GM21447 (cell line): ENCODE measurements around the gene KCNQ1.
A peak's percentile ranks its signal among the peaks of the same experiment; 100 is the strongest.

Experiments used
- ATAC-seq: cut with Tn5 transposase; IDR thresholded peaks from one replicate; pipeline ENCODE4 v1.9.1; 2021; ENCODE audit not compliant: unreplicated experiment

KCNQ1 gene

DNA sequence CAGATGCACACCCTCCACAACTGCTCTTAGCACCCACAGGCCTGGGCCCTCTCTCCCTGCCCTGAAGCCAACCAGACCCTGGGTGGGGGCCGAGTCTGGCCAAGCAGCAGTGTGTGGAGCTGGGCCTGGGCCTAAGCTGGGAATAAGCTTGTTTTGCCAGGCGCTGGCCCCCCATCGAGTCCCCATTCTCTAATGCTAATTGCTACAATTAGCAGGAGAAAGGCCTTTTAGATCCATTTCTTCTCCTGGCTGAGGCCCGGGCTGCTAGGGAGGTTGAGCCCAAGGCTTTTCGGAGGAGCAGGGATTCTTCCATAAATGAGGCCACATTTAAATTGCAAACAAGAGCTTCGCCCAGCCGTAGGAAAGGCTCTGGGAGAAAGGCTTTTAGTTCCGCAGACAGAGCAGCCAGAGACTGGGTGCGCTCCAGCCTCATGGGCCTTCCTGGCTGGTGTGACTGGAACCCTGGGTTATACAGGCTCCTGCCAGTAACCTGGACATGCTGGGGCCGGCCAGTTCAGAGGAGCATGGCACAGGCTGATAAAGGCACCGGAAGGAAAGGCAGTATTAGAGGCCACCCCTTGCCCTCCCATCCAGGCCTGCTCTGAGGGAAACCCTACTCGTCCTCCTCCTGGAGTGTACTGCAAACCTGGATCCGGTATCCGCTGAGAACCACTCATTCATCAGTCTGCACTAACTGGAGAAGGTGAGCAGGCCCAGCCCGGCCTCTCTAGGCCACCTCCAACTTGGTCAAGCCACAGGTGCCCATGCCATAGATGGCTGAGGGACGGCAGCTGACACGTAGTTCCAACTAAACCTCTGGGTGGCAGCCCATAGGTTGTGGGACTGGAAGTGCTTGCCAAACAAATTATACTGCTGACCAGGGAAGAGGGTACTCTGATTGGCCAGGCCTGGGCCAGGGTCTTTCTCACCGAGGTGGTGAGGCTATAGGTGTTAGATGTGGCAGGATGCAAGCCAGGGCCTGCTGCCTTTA, 248.8 kb downstream of the KCNQ1 start:
- no peak for ATAC-seq

DNA sequence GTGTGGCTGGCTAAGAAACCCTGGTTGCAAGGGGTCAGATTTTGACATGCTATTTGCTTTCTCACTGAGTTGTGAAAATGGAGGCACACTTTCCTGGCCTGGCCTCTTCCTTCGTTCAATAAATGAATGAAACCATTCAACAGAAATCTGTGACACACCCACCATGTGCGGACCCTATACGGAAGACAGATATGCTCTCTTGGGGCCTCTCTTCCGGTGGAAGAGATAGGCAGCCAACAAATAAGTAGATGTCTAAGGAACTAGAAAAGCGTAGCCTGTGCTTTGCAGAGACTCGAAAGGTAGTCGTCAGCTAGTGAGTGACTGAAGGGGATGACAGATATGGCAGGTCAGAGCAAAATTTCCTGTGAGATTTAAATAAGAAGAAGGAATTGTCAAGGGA, 249.7 kb downstream of the KCNQ1 start:
- ATAC-seq = no peak

DNA sequence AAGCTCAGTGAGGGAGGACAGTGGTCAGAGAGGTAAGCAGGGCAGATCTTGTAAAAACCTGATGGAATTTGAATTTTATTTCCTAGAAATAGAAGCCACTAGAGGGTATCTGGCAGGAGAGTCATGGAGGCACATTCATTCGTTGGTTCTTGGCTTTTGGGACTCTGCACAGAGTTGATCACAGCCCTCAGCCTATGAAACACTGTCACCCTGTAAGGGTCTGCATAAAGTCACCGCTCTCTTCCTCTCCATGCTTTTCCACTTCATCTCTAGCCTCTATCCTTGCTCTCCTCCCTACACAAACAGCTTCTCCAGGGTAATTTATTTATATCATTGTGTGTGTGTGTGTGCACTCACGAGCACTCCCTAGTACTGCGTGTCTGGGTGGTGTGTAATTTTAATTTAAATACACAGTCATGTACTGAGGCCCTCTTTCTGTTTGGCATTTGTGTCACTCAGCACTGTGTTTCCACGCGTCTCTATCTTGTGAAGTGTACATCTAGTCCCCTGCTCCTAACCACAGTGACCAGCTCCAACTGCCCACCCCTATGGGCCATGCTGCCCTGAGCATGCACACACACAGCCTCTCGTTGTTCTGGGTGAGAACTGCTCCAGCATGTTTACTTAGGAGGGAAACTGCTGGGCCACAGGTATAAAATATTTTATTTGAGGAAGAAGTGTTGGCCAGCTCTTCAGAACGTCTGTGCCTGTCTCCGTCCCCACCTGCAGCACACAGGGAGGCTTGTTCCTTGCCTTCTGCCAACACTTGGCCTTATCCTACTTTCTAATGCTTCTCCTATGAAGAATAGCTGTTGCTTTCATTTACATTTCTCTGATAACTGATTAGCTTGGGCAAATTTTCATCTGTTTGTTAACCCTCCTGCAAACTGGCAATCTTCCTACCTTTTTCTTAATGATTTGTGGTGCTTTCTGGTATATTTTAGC, 250.5 kb downstream of the KCNQ1 start:
- no peak for ATAC-seq

DNA sequence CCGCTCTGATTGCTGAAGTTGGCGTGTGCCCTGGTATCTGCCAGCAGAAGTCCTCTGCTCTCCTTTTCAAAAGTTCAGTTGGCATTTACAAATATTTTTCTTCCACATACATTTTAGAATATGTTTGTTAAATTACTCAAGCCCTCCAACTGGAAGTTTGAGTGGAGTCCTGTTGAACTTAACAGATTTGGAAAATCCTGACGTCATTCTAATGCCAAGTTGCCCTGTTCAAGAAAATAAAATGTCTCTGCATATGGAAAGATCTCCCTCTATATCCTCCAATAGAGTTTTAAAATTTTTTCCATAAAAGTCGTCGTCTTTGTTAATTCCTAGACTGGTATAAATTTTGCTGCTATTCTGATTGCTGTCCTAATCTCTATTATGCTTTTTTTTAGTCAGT, 251.6 kb downstream of the KCNQ1 start:
- no peak for ATAC-seq

DNA sequence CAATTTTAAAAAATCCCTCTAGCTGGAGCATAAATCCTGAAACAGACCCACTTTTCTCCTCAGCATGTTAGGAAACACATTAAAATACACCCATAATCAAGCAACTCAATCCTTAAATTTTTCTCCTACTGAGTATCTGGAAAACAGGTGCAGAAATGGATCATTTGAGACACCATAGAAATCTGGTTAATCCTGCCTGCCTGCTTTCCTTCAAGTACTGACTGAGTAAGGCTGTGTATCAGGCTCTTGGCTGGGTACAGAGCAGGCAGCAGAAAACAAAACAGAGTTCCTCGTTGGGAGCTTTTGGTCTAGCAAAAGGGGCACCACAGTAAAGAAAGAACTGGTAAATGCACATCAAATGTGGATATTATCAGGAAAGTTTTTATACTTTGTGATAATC, 253.1 kb downstream of the KCNQ1 start:
- ATAC-seq = no peak

DNA sequence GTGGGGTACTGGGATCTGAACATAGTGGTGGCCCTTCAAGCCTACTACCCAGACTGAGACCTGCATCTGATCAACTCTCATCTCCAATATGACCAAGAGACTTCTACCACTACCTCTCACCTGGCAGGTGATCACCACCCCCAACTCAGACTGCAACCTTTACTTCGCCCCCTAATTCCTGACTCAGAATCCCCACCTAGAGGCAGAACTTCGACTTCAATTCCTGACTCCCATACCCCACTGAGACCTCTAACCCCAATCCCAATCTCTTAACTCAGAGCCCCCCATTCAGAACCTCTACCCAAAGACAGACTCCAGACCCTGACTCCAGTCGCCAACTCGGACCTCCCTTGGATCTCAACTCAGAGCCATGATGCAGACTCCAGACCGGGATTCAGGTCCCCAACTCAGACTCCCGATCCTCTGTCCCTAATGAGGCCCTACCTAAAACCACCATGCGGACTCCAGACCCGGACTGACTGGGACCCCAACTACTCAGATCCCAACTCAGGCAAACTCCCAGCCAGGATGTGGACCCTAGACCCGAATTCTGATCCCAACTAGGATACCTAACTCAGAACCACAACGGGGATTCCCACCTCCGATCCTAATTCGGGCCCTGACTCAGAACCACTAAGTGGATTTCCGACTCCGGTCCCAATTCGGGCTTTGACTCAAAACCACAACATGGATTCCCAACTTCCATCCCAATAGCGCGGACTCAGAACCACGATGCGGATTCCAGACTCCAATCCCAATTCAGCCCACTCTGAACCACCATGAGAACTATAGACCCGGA, 253.8 kb downstream of the KCNQ1 start:
- ATAC-seq = no peak

DNA sequence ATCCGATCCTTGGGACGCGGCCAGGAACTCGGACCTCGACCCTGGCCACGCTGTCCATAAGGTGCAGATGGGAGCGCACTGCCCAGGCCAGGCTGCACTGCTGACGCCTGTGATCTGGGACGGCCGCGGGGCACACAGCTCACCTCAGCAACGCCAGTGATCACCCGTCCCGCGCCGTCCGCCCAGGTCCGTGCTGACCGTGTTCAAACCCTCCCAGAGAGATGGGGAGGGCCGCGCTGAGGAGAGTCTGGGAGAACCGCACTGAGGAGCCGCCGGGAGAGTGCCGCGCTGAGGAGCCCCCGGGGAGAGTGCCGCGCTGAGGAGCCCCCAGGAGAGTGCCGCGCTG, 254.3 kb downstream of the KCNQ1 start:
- ATAC-seq = peak; percentile 5

DNA sequence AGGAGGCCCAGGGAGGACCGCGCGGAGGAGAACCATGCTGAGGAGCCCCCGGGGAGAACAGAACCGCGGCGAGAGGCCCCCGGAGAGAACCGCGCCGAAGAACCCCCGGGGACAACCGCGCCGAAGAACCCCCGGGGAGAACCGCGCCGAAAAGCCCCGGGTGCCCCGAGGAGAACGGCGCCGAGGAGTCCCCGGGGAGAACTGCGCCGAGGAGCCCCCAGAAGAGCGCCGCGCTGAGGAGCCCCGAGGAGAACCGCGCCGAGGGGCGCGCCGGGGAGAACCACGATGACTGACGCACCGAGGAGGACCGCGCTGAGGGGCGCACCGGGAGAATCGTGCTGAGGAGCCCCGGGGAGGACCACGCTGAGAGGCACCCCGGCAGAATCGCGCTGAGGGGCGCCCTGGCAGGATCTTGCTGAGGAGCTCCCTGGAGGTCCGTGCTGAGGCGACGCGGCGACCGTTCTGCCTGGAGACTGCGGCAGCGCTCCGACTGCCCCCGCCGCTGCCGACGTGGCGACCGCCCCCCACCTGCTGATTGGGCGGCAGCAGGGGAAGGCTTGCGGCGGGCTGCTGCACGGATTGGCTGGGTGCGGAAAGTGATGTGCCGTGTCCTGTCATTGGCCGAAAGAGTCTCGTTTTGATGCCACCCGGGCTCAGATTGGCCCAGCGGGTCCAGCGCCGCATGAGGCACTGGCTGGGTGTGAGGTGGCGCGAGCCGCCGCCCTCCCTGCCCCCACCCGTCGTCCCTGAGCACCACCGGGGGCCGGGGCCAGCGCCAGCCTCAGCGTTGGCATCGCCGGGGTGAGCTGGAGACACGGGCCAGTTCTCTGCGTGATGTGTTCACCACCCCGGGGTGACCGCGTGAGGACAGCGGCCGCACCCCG, 255.0 kb downstream of the KCNQ1 start, which contains the start of gene KCNQ1OT1:
TSS of gene KCNQ1OT1 (minus strand) at position 464 of the 884 bp plus-strand sequence.
- ATAC-seq = peak; percentile 88

DNA sequence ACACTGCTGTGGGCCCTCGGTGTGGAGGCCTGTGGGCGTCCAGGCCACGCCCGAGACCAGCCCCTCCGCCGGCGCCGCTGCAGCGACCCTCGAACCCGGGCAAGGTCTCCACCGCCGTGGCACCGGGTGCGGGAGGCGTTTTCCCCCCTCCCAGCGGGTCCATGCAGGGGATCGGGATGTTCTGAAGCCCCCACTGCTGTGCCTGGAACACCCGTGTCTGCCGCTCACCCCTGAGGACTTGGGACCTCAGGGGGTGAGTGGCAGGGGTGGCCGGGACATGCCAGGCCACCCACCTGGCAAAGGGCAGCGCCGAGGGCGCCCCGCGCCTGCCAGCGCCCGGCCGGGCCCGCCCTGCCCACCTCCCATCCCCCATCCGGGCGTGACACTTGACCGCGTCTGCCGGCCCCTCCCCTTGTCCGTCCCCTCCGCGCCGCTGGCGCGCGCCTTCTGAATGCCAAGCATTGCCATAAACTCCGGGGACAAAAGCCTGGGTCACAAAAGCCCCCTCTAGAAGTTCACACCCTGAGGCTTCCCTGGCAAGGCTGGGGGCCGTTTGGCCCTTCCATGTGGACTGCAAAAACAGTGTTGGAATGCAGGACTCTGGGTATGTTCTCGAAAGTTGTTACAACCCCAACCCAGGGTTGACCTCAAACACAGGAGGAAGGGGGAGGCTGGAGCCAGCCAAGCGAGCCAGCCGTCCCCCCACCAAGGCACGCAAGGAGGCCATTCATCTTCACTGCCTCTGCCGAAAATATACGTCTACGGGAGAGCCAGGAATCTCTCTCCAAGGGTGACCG, 255.8 kb downstream of the KCNQ1 start:
- ATAC-seq = peak; percentile 35

DNA sequence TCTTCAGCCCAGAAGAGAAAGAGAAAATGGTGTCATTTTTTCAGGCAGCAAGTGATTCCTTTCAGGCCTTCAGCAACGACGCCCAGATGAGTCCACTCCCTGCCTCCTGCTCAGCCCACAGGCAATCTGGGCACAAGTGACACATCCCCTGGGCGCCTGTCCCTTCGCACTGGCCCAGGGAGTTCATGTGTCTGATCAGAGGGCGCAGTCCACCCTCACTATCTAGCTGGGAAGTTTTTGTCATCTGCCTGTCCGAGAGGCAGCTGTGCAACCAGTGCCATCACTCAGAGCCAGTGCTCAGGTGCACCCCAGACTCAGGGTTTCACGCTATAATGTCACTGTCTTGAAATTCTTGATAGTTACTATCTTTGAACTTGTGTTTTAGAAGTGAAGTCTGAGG, 256.4 kb downstream of the KCNQ1 start:
- no peak for ATAC-seq

DNA sequence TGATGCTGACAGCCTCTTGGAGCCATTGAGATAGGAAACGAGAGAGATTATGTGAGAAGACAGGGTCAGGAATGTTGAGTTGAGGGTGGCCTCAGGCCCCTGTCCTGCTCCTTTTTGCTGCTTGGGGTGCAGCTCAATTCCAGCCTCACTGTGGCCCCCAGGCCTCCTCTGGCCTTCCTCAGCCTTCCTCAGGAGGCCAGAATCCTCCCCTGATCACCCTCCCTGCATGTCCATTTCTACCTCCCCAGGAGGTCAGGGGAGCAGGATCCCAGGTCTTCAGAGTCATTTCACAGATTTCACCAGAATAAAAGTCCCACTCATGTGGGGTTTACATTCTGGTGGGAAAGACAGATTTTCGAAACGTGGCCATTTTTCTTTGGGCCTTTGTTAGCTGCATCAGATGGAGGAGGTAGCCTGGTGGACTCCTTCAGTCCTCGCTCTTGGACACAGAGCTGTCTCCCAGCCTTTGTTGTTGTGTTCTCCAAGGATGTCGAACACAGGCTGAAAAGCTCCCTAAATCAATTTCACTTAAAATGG, 257.2 kb downstream of the KCNQ1 start:
- no peak for ATAC-seq

DNA sequence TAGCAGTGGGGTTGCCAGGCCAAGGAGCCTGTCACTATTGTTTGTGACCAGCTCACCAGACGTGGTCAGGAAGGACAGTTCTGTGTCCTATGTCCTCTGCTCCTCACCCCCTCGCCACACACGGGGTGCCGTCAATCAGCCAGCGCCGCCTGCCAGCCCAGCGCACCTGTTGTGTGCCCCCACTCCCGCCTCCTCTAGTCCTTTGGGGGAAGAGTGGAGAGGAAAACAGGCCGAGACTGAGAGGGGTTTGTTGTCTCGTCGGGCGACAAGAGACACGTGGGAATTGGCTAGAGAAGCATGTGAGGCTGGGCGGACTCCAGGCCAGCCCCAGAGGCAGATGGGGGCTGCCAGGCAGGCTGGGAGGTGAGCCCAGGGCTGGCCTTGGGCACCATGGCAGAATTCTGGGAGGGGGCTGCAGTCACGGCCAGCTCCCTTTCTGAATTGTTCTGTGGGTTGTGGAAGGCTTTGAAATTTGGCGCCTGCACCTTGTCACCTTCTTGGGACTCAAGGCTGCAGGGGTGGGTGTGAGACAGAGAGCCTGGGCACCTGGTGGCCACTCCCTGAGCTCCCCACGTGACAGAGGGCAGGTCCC, 258.1 kb downstream of the KCNQ1 start:
- ATAC-seq = no peak

DNA sequence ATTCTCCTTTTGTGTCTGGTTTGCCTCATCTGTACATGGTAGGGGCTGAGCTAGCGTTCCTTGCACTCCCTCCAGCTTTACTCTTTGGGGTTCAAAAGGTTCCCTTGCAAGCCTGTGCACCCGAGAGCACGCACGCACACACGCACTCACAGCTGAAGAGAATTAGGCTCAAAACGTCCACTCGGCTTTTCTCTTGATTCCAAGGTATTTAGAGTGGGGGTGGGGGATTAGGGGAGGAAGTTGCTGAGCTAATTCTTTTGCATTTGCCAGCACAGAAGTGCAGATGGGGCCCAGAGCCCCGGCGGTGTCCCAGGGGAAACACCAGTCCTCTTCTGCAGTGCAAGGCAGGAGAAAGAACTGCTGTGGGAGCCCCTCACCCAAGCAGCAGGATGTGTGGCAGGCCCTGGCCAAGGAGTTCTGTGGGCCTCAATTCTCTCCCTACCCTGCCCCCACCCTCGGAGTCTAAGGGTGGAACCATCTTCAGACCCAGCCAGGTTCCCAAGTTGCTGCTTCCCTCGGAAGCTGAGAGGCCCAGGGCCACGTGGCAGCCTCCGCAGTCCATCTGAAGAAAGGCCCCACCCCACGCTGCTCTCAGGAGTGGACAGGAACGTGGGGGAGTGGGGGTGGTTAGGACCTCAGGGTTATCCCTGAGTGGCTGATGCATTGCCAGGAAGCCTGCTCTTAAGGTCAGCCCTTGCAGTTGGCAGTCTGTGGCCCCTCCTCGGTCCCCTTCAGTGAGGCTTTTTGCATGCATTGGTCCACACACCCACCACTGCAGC, 258.7 kb downstream of the KCNQ1 start:
- ATAC-seq = no peak

DNA sequence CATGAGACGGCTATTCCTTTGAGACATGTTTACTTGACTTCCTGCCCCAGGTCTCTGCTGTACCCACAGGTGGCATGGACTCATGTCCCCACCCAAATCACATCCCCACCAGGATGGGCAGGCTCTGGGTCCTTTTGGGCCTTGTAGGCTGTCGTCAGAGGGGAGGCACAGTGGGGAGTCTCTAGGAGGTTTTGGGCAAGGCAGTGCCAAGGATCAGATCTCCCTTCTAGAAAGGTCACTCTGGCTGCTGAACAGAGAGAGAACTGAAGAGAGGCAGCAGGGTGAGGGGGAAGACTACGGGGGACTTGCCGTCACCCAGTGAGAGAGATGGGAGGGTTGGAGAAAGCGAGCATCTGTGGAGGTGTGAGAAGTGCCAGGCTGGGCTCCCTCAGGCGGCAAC, 259.5 kb downstream of the KCNQ1 start:
- no peak for ATAC-seq

DNA sequence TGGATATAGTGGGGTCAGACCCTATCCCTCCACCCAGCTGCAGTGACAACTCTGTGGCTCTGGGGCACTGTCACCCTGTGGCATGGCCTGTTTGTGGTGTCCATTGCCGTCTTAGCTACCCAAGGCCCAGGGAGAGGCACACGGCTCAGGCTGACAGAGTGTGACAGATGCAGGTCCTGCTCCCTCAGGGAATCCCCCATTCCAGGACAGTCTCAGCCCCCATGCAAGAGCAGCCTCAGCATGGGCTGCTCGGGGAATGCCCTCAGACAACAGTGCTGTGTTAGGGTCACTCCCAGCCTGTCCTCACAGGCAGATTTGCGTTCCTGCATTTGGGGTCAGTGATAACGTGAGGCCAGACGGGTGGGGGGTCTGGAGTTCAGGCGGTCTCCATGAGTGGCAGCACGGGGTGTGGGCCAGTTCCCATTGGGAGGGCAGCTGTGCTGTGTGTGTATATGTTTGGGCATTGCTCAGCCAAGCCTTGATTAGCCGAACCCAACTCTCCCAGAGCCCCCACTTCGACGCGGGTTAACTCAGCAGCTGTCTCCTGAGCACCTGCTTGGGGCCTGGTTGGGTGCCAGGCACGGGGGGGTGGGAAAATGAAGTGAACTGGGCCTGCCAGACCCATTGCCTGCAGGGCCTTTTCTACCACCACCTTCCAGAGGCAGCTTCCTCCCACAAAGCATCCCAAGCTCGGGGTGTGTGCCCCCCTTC, 260.2 kb downstream of the KCNQ1 start:
- ATAC-seq = no peak

DNA sequence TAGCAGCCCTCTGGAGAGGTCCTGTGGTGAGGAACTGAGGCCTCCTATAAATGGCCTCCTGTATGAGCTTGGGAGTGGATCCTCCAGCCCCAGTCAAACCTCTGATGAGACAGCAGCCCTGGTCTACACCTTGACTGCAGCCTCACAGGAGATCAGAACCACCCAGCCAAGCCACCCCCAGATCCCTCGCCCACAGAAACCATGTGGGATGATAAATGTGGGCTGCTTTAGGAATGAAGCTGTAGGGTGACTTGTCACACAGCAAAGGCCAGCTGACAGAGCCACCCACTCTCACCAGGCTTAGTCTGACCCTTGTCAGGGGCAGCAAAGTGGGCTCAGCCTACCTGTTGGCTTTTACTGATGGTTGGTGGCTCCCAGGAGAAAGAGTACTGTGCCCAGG, 261.5 kb downstream of the KCNQ1 start:
- ATAC-seq = no peak

DNA sequence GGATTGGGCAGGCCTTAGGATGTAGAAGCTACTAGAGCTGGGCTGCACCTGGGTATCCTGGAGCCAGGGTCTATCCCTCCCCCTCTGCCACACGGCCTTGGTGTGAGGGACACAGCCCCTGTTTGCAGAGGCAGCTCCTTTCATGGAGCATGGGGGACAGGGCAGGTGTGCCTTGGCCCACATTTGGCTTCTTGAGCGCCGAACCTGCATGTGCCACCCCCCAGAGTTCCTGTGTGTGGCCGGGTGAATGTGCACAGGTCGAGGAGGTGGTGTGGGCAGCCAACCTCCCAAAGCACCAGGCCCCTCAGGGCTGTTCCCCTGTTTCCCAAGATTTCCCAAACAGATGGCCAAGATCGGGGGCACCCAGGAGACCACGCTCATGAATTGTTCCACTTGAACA, 262.9 kb downstream of the KCNQ1 start:
- no peak for ATAC-seq
